Common myeloid progenitor, CD34-positive (primary cell): ENCODE results near the gene RNF182.

Experiments
- CTCF ChIA-PET: fragments of 350-600 bp; sonication (Branson Sonifier 250); formaldehyde crosslinking; loops from one replicate; lab custom pipeline; 2021; ENCODE audit warnings: antibody characterized with exemption; lab: Charles Lee
- POLR2A ChIA-PET: fragments of 350-600 bp; sonication (Branson Sonifier 250); formaldehyde crosslinking; loops from one replicate; lab custom pipeline; 2021; ENCODE audit warnings: antibody characterized with exemption; lab: Charles Lee
- DNase-seq, 3 donors: peaks; one replicate each; pipeline versions ENCODE4 v3.0.0 to v3.0.0-alpha.2; 2013
- H3K27ac ChIP-seq, 2 experiments: 1 replicate in 1 of 2; 2 replicates in 1 of 2; pipeline ENCODE4 v1.7.0; 2013; ENCODE audit warnings: inconsistent platforms in 2 of 2, low read length in 2 of 2, mild to moderate bottlenecking in 2 of 2, low read depth in 1 of 2, moderate library complexity in 1 of 2; ENCODE audit not compliant: severe bottlenecking in 2 of 2, insufficient read depth in 1 of 2, poor library complexity in 1 of 2
- H3K27me3 ChIP-seq, 5 experiments: replicated peaks in 2 of 5; 1 replicate in 3 of 5; 2 replicates in 2 of 5; pipeline versions ENCODE4 v1.6.1 to v1.7.0; 2013; ENCODE audit warnings: low read length in 4 of 5, mild to moderate bottlenecking in 2 of 5, moderate library complexity in 2 of 5, inconsistent platforms in 1 of 5; ENCODE audit not compliant: insufficient read depth in 5 of 5, control insufficient read depth in 4 of 5
- H3K36me3 ChIP-seq, 4 experiments: 1 replicate in 2 of 4; 2 replicates in 2 of 4; pipeline versions ENCODE4 v1.6.1 to v1.7.0; 2013; ENCODE audit warnings: low read length in 3 of 4, control low read depth in 1 of 4, mild to moderate bottlenecking in 1 of 4; ENCODE audit not compliant: control insufficient read depth in 4 of 4, insufficient read depth in 4 of 4
- H3K4me1 ChIP-seq, 4 experiments: 1 replicate in 3 of 4; 2 replicates in 1 of 4; pipeline versions ENCODE4 v1.6.1 to v1.7.1; 2013; ENCODE audit warnings: low read length in 3 of 4, mild to moderate bottlenecking in 3 of 4, control low read depth in 1 of 4, inconsistent platforms in 1 of 4, moderate library complexity in 1 of 4; ENCODE audit not compliant: control insufficient read depth in 4 of 4, insufficient read depth in 4 of 4; ENCODE audit errors: control extremely low read depth in 1 of 4
- H3K4me3 ChIP-seq, 7 experiments: 1 replicate in 4 of 7; 2 replicates in 3 of 7; pipeline versions ENCODE4 v1.5.1 to v1.7.0; 2013; ENCODE audit warnings: mild to moderate bottlenecking in 7 of 7, low read length in 6 of 7, moderate library complexity in 6 of 7, inconsistent platforms in 2 of 7, low read depth in 2 of 7, control low read depth in 1 of 7; ENCODE audit not compliant: insufficient read depth in 4 of 7, control insufficient read depth in 1 of 7; ENCODE audit errors: extremely low read depth in 1 of 7
- H3K9me3 ChIP-seq, 5 experiments: 1 replicate in 4 of 5; 2 replicates in 1 of 5; pipeline versions ENCODE4 v1.6.1 to v1.7.1; 2013; ENCODE audit warnings: low read length in 4 of 5, mild to moderate bottlenecking in 2 of 5, inconsistent platforms in 1 of 5, low read depth in 1 of 5, moderate library complexity in 1 of 5; ENCODE audit not compliant: control insufficient read depth in 4 of 5, insufficient read depth in 2 of 5; ENCODE audit errors: control extremely low read depth in 1 of 5
- WGBS: methylation state at CpG from one replicate; pipeline ENCODE4 v1.1.5; 2013; ENCODE audit not compliant: insufficient coverage; 5-methylcytosine and 5-hydroxymethylcytosine counted together

RNF182 gene

GRCh38 chr6:13885601-13886000 lies 39.2 kb upstream of the RNF182 start:
- no peak for DNase-seq
- Histone ChIP-seq H3K9me3 (peaks cover 0 to 2% (median 0%) of the 10 kb centered on the region in 5 experiments), H3K4me3 (no peak overlapping the region), H3K36me3 (no peaks in the 10 kb centered on the region), H3K27me3 (no peaks in the 10 kb centered on the region), H3K27ac (no peak overlapping the region), H3K4me1 (no peaks in the 10 kb centered on the region)
- CTCF ChIA-PET: interaction anchor here (0.8 to 1.0 kb wide), 2 partner anchors 11 to 182 kb away, joined by 3 to 4 read pairs; no protein-coding TSS in a partner anchor
- WGBS: no CpG with 5 or more reads among the region's 2 CpGs
- POLR2A ChIA-PET: interaction anchor here (0.5 kb wide), 1 partner anchor 1578 kb away, joined by 3 read pairs; no protein-coding TSS in a partner anchor

- DNase-seq: no peak
- Histone ChIP-seq H3K27me3 (no peaks in the 10 kb centered on the region), H3K36me3 (no peaks in the 10 kb centered on the region), H3K4me3 (no peak overlapping the region), H3K4me1 (no peaks in the 10 kb centered on the region), H3K27ac (no peak overlapping the region), H3K9me3 (peaks cover 0 to 2% (median 0%) of the 10 kb centered on the region in 5 experiments)
- ChIA-PET POLR2A (no interaction called here), CTCF (no interaction called here)
- WGBS: 100% methylated on average over 2 of the region's 3 CpGs
Observed at GRCh38 chr6:13886949-13887348, 37.8 kb upstream of the RNF182 start.

GRCh38 chr6:13892017-13892645 lies 32.6 kb upstream of the RNF182 start:
- WGBS: no CpG with 5 or more reads among the region's 2 CpGs
- Histone ChIP-seq H3K9me3 (no peaks in the 10 kb centered on the region), H3K36me3 (no peaks in the 10 kb centered on the region), H3K27me3 (no peaks in the 10 kb centered on the region), H3K4me3 (no peak overlapping the region), H3K27ac (no peak overlapping the region), H3K4me1 (no peaks in the 10 kb centered on the region)
- no peak for DNase-seq
- CTCF ChIA-PET: interaction anchor here (1.2 to 1.4 kb wide), 4 partner anchors 9 to 255 kb away, joined by 3 to 6 read pairs (median 3); no protein-coding TSS in a partner anchor
- POLR2A ChIA-PET: no interaction called here

- Histone ChIP-seq H3K4me1 (no peaks in the 10 kb centered on the region), H3K27me3 (peaks cover 0 to 4% (median 3%) of the 10 kb centered on the region in 5 experiments), H3K9me3 (no peaks in the 10 kb centered on the region), H3K27ac (no peak overlapping the region), H3K36me3 (no peaks in the 10 kb centered on the region), H3K4me3 (no peak overlapping the region)
- no peak for DNase-seq
- WGBS: 90% methylated on average over 6 of the region's 6 CpGs
- ChIA-PET CTCF (interaction anchor here (0.7 to 1.2 kb wide), 3 partner anchors 10 to 1718 kb away, joined by 3 to 4 read pairs (median 4); no protein-coding TSS in a partner anchor), POLR2A (no interaction called here)
Observed at GRCh38 chr6:13902922-13903321, 21.8 kb upstream of the RNF182 start.

GRCh38 chr6:13903364-13903763 lies 21.4 kb upstream of the RNF182 start:
- Histone ChIP-seq H3K4me3 (no peak overlapping the region), H3K36me3 (no peaks in the 10 kb centered on the region), H3K4me1 (no peaks in the 10 kb centered on the region), H3K27ac (no peak overlapping the region), H3K27me3 (peaks cover 0 to 4% (median 3%) of the 10 kb centered on the region in 5 experiments), H3K9me3 (no peaks in the 10 kb centered on the region)
- WGBS: 91% methylated on average over 3 of the region's 3 CpGs
- ChIA-PET CTCF (no interaction called here), POLR2A (no interaction called here)
- no peak for DNase-seq

- ChIA-PET CTCF (interaction anchor here (4.4 to 5.6 kb wide), 2 partner anchors 16 to 140 kb away, joined by 32 to 60 read pairs; partner anchors contain the start of gene RNF182), POLR2A (no interaction called here)
- Histone ChIP-seq H3K27me3 (peaks cover 0 to 4% (median 2%) of the 10 kb centered on the region in 5 experiments), H3K9me3 (no peaks in the 10 kb centered on the region), H3K27ac (no peak overlapping the region), H3K4me1 (peaks cover 0 to 2% (median 0%) of the 10 kb centered on the region in 4 experiments), H3K36me3 (no peaks in the 10 kb centered on the region), H3K4me3 (no peak overlapping the region)
- 100% methylated on average over 1 of the region's 2 CpGs for WGBS
- DNase-seq: no peak
Observed at GRCh38 chr6:13907001-13907350, 17.8 kb upstream of the RNF182 start.

- Histone ChIP-seq H3K27me3 (peaks cover 0 to 4% (median 3%) of the 10 kb centered on the region in 5 experiments), H3K36me3 (no peaks in the 10 kb centered on the region), H3K9me3 (no peaks in the 10 kb centered on the region), H3K4me1 (peaks cover 0 to 2% (median 0%) of the 10 kb centered on the region in 4 experiments), H3K4me3 (no peak overlapping the region), H3K27ac (no peak overlapping the region)
- 90% methylated on average over 1 of the region's 2 CpGs for WGBS
- no peak for DNase-seq
- CTCF ChIA-PET: interaction anchor here (0.8 to 5.6 kb wide), 13 partner anchors 15 to 305 kb away, joined by 3 to 60 read pairs (median 6); partner anchors contain the start of gene RNF182
- POLR2A ChIA-PET: no interaction called here
Observed at GRCh38 chr6:13907614-13908215, 17.0 kb upstream of the RNF182 start.
